Right forelimb (tissue), 1 donor: ENCODE measurements around the gene SYNGAP1.
A peak's percentile ranks its signal among the peaks of the same experiment; 100 is the strongest.
"Not testable (repeated sequence)": the region's sequence is repeated elsewhere in the genome, so short reads cannot be mapped to it uniquely, and the experiment has no call there.

ENCODE experiments used
- DNase-seq: peaks from one replicate; pipeline ENCODE4 v3.0.0-alpha.2; 2018

The SYNGAP1 gene

GRCh38 chr6:33440649-33441309 is 20.9 kb downstream of the SYNGAP1 start:
- no peak for DNase-seq

GRCh38 chr6:33441457-33441856 is 21.6 kb downstream of the SYNGAP1 start:
- no peak for DNase-seq

- no peak for DNase-seq
Observed at GRCh38 chr6:33442283-33442682, 22.4 kb downstream of the SYNGAP1 start.

GRCh38 chr6:33443025-33443424 is 23.2 kb downstream of the SYNGAP1 start:
- no peak for DNase-seq

GRCh38 chr6:33443619-33444504 is 24.0 kb downstream of the SYNGAP1 start:
- DNase-seq = no peak

GRCh38 chr6:33445119-33445603 is 25.3 kb downstream of the SYNGAP1 start:
- DNase-seq = no peak

- DNase-seq = no peak
Observed at GRCh38 chr6:33446356-33446755, 26.5 kb downstream of the SYNGAP1 start.

GRCh38 chr6:33450434-33450833 is 30.6 kb downstream of the SYNGAP1 start:
- no peak for DNase-seq

- DNase-seq = no peak
Observed at GRCh38 chr6:33451606-33452005, 31.7 kb downstream of the SYNGAP1 start.

GRCh38 chr6:33452496-33452895 is 32.6 kb downstream of the SYNGAP1 start:
- DNase-seq = no peak

- no peak for DNase-seq
Observed at GRCh38 chr6:33453393-33454008, 33.6 kb downstream of the SYNGAP1 start.

- peak; percentile 96 for DNase-seq
Observed at GRCh38 chr6:33454009-33454946, 34.4 kb downstream of the SYNGAP1 start, which contains the start of gene ZBTB9. Gene ZBTB9, plus strand, starts transcription at chr6:33454576. Its CDS starts 525 bp downstream, at chr6:33455101.

- DNase-seq = no peak
Observed at GRCh38 chr6:33455051-33455450, 35.2 kb downstream of the SYNGAP1 start.

GRCh38 chr6:33456156-33456555 is 36.3 kb downstream of the SYNGAP1 start:
- DNase-seq = no peak

- no peak for DNase-seq
Observed at GRCh38 chr6:33458676-33459075, 38.8 kb downstream of the SYNGAP1 start.

- no peak for DNase-seq
Observed at GRCh38 chr6:33459226-33459625, 39.4 kb downstream of the SYNGAP1 start.

GRCh38 chr6:33466075-33466735 is 46.3 kb downstream of the SYNGAP1 start:
- no peak for DNase-seq

GRCh38 chr6:33467091-33467490 is 47.2 kb downstream of the SYNGAP1 start:
- DNase-seq = no peak

GRCh38 chr6:33469661-33470060 is 49.8 kb downstream of the SYNGAP1 start:
- no peak for DNase-seq

- DNase-seq = no peak
Observed at GRCh38 chr6:33477864-33478263, 58.0 kb downstream of the SYNGAP1 start.

- DNase-seq = no peak
Observed at GRCh38 chr6:33481192-33481591, 61.3 kb downstream of the SYNGAP1 start.

- DNase-seq = not testable (repeated sequence)
Observed at GRCh38 chr6:33482620-33483019, 62.8 kb downstream of the SYNGAP1 start.
